ENCODE results near the gene PRR12.
"Not testable (repeated sequence)": the region's sequence is repeated elsewhere in the genome, so short reads cannot be mapped to it uniquely, and the experiment has no call there.

The PRR12 gene

DNA sequence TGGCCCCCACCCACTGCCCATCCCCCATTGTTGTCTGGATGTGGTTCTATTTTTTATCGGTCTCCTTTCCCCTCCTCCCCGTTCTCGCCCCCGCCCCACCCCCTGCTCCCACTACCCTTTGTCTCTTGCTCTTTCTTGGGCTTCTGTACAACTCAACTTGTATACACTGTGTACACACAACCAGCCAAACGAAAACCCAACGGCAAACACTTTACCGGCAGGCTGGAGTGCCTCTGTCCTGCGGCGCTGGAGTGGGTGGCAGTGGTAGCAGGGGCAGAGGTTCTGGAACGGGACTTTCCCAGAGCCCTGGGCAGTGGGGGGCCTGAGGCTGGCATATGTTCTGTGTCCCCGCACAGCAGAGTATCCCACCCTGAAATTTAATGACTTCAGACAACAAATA, 35.2 kb downstream of the PRR12 start:
- DNase-seq = no peak

DNA sequence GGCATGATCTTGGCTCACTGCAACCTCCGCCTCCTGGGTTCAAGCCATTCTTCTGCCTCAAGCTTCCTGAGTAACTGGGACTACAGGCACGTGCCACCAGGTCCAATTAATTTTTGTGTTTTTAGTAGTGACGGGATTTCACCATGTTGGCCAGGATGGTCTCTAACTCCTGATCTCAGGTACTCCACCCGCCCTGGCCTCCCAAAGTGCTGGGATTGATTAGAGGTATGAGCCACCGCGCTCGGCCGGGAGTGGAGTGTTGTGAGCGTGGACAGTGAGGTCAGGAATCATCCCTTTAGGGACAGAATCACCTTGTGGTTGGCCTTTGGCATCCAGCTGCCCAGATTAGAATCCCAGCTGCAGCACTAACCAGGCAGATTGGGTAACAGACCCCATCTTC, 38.7 kb downstream of the PRR12 start:
- no peak for DNase-seq

- DNase-seq = no peak
These were observed 40.1 kb downstream of the PRR12 start for GRCh38 chr19:49631014-49631588.

- no peak for DNase-seq
These were observed 40.7 kb downstream of the PRR12 start for GRCh38 chr19:49631610-49632192.

DNA sequence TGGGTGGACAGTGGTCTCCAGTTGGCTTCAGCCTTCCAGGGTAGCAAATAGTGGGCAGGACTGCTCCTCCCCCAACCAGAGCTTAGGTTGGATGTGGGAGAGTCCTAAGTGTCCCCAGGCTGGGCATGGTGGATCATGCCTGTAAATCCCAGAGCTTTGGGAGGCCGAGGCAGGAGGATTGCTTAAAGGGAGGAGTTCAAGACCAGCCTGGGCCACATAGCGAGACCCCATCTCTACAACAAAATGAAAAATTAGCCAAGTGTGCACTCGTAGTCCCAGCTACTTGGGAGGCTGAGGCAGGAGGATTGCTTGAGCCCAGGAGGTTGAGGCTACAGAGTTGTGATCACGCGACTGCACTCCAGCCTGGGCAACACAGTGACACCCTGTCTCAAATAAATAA, 41.6 kb downstream of the PRR12 start:
- no peak for DNase-seq

- DNase-seq = not testable (repeated sequence)
These were observed 42.3 kb downstream of the PRR12 start for GRCh38 chr19:49633273-49633672.

DNA sequence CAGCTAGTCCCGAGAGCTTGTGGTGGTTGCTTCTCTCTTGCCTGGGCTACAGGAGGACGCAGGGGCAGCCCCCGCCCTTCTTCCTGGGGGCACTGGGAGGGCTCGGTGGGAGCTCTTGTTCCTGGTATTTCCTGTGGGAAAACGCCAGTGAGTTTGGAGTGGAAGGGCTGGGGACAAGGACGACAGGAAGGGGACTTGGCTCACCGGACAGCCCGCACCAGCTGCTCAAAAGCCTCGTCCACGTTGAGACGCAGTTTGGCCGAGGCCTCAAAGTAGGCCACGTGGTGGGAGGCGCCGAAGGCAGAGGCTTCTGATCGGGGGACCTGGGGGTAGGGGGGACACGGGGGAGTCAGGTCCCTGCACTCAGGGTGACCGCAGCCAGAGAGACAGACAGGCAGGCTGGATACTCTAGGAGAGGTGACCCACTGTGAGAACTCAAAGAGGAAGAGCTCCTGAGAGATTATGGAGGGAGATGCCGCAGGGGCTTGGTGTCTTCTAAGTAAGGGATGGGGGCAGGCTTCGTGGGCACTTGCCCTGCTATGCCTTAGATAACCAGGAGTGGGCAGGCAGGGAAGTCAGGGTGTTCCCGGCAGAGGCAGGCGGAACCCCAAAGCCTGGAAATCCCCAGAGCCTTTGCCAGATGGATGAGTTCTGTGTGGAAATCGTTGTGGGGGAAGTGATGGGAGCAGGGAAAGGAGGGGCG, 44.7 kb downstream of the PRR12 start:
- DNase-seq = no peak

GRCh38 chr19:49636233-49636932, 45.4 kb downstream of the PRR12 start:
- no peak for DNase-seq

DNA sequence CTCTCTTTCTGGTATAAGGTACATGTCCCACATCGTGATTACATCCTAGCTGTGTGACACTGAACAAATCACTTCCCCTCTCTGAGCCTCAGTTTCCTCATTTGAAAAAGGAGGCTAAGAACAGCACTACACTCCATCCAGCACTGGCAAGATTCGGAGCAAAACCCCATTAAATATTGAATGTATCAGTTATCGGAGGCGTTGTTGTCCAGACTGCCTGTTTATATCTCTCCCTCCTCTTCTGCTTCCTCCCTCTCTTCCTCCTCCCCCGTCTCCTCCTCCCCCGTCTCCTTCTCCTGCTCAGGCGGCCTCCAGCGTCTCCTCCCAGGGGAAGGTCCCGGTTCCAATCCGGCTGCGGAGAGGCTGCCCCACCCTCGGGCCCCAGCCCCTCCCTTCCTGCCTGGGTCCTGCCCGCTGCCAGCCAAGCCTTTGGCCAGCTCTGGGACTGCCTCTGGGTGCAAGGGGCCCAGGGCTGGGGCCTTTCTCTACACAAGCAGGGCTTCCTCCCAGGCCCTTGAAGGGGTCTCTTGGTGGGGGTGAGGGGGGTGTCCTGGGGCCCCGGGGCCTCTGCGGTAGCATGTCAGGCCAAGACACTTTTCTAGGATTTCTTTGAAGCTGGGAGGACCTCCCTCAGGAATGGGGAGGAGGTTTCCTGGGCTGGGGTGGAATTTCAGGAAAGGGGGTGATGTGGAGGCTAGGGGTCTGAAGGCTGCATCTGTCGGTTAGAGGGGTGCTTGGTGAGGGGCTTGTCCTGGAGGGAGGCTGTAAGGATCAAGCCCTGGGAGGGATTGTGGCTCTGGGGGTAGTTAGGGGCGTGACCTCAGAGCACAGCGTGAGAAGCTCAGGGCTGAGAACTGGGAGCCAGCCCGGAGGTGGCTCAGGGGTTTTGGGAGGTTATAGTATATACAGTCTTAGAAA, 47.1 kb downstream of the PRR12 start:
- peak; percentile 54 for DNase-seq

- no peak for DNase-seq
These were observed 48.6 kb downstream of the PRR12 start for GRCh38 chr19:49639401-49640112.

GRCh38 chr19:49640113-49640898, 49.3 kb downstream of the PRR12 start, which contains the start of gene RRAS:
Gene RRAS, minus strand, starts transcription at chr19:49640143. Its CDS starts 45 bp downstream, at chr19:49640098.
- DNase-seq = peak; percentile 100

DNA sequence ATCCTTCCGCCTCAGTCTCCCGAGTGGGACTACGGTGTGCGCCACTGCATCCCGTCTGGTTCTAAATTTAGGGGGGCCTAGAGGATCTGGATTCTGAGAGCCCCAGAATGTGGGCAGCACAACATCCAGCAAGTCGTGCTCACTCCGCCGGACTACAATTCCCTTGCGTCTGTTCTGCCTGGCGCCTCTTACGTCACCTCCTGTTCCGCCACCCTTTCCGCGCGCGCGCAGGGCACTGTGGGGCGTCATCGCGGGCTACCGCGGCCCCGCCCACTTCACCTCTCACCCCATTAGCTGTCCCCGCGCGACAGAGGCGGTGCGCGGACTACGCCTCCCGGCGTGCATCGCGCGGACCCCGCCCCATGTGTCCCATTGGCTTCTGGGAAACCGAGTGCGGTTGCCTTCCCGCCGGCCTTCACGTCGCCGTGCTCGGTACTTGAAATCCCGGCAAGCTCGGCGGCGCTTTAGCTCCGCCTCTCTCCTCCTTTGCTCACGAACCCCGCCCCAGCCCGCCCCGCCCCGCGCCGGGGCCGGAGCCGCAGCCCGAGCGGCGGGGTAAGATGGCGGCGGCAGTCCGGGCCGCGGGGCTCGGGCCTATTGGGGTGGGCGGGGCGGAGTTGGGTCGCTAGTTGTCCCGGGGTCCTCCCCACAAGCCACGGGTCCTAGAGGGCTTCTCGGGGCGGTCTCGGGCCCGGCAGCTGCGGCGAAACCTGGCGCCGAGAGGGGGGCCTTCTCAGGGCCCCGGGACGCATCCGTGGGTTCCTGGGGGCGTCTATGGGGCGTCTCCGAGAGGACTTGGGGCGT, 50.9 kb downstream of the PRR12 start, which contains the start of gene SCAF1:
Gene SCAF1, plus strand, starts transcription at position 522 of the 804 bp plus-strand sequence. CDS start 2,818 bp downstream, outside the sequence.
- peak; percentile 100 for DNase-seq

GRCh38 chr19:49642492-49643035, 51.6 kb downstream of the PRR12 start:
- DNase-seq = no peak

DNA sequence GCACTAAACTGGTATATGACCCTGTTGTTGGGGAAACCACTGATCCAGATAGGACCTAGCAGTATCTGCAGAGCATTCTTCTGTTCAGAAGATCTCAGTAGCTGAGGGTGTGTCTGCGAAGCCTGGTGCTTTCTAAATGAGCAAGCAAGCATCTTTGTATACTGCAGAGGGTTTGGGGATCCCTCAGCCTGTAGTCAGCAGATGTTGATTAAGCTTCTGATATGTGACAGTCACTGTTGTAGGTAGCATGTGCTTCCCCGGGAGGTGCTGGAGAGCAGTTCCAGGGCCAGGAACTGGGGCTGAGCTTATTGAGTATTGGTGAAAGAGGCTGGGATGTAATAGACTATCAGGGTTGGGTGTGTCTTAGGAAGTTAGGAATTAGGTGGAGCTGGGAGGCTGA, 52.5 kb downstream of the PRR12 start:
- DNase-seq = no peak

GRCh38 chr19:49645592-49645991, 54.6 kb downstream of the PRR12 start:
- DNase-seq = no peak

DNA sequence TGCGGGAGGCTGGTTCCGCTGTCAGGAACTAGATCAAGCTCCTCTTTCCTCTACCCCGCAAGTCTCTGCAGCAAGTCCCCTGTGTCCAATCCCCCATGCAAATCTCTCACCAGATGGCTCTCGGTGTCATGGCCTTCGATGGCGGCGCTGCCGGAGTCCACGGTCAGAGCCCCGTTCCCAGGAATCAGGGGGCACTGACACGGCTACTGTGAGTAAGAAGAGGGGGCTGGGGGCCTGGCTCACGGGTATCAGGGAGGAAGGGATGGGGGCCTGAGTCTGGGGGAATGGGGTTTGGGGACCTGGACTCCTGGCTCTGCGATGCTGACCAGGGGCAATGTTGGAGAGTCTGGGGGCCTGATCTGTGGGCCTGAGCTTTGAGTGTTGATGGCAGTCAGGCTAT, 55.0 kb downstream of the PRR12 start:
- DNase-seq = no peak

- DNase-seq = no peak
These were observed 55.6 kb downstream of the PRR12 start for GRCh38 chr19:49646586-49646985.

GRCh38 chr19:49651029-49651819, 60.2 kb downstream of the PRR12 start:
- no peak for DNase-seq
